KMS-11 (cell line): ENCODE results near the gene CCDC159.

Source experiments
- H2AFZ ChIP-seq: fragments of 200-600 bp; sonication (generic); 2 replicates; pipeline ENCODE4 v1.6.1; 2016; ENCODE audit warnings: antibody characterized with exemption, mixed run types, low read depth
- H3K27ac ChIP-seq: fragments of 200-600 bp; sonication (generic); 2 replicates; pipeline ENCODE4 v1.6.1; 2016; ENCODE audit warnings: mild to moderate bottlenecking, mixed run types
- H3K27me3 ChIP-seq: fragments of 200-600 bp; sonication (generic); 2 replicates; pipeline ENCODE4 v1.6.1; 2017; ENCODE audit warnings: mild to moderate bottlenecking, low read depth, mixed run types, moderate library complexity; ENCODE audit not compliant: insufficient read depth
- H3K36me3 ChIP-seq: fragments of 200-600 bp; sonication (generic); 2 replicates; pipeline ENCODE4 v1.6.1; 2017; ENCODE audit warnings: mild to moderate bottlenecking, mixed run types; ENCODE audit not compliant: insufficient read depth
- H3K4me1 ChIP-seq: fragments of 200-600 bp; sonication (generic); 2 replicates; pipeline ENCODE4 v1.6.1; 2016; ENCODE audit warnings: mild to moderate bottlenecking, low read depth, mixed run types; ENCODE audit not compliant: poor library complexity, severe bottlenecking
- H3K4me2 ChIP-seq: fragments of 200-600 bp; sonication (generic); 2 replicates; pipeline ENCODE4 v1.7.0; 2016; ENCODE audit warnings: mild to moderate bottlenecking, mixed run types
- H3K4me3 ChIP-seq: fragments of 200-600 bp; sonication (generic); IDR thresholded peaks from 2 replicates; pipeline ENCODE4 v1.6.1; 2017; ENCODE audit warnings: low read depth, low read length, mixed read lengths; ENCODE audit not compliant: insufficient read depth
- H3K79me2 ChIP-seq: fragments of 200-600 bp; sonication (generic); 2 replicates; pipeline ENCODE4 v1.6.1; 2016; ENCODE audit warnings: low read depth, mixed run types; ENCODE audit not compliant: insufficient read depth
- H3K9ac ChIP-seq: fragments of 200-600 bp; sonication (generic); 2 replicates; pipeline ENCODE4 v1.6.1; 2016; ENCODE audit warnings: mild to moderate bottlenecking, mixed run types
- H4K20me1 ChIP-seq: fragments of 200-600 bp; sonication (generic); 2 replicates; pipeline ENCODE4 v1.6.1; 2016; ENCODE audit warnings: mild to moderate bottlenecking, mixed run types; ENCODE audit not compliant: insufficient read depth
- CTCF ChIP-seq: fragments of 200-600 bp; sonication (generic); conservative IDR thresholded peaks from 2 replicates; pipeline ENCODE4 v1.6.1; 2017; ENCODE audit warnings: low read depth, mild to moderate bottlenecking, antibody characterized with exemption, low read length, moderate library complexity, mixed read lengths

The CCDC159 gene

DNA sequence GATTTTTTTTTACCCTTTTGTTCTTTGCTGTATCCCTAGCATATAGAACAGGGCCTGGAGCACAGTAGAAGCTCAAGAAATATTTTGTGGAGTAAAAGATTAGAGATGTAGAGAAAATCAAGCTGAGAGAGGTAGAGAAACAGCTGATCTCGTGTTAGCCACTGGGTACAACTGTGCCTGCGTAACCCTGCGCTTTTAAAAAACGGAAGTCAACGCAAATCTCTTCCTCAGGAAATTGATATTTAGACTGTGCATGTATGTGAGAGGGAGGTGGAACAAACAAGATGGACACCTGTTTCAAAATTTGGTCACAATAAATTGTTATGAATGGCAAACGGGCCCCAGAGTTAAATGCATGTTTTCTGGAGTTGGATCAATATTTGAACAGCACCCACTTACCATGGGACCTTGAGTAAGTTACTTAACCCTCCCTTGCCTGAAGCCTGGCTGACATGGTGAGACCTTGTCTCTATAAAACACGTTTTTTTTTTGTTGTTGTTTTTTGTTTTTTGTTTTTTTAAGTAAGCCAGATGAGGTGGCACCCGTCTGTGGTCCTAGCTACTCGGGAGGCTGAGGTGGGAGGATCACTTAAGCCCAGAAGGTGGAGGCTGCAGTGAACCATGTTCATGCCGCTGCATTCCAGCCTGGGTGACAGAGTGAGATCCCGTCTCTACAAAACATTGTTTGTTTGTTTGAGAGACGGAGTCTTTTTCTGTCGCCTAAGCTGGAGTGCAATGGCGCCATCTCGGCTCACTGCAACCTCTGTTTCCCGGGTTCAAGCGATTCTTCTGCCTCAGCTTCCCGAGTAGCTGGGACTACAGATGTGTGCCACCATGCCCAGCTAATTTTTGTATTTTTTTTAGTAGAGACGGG is 41.1 kb downstream of the CCDC159 start:
- Histone ChIP-seq H3K27me3 (no peaks in the 10 kb centered on the region; the same call in 1 of the 2 replicates), H3K4me2 (no peak overlapping the region), H2AFZ (no peak overlapping the region), H3K4me3 (no peak overlapping the region), H3K36me3 (no peaks in the 10 kb centered on the region), H3K4me1 (peaks cover 1% of the 10 kb centered on the region), H3K79me2 (no peaks in the 10 kb centered on the region), H4K20me1 (no peaks in the 10 kb centered on the region), H3K27ac (no peak overlapping the region), H3K9ac (no peak overlapping the region)
- no peak for TF ChIP-seq CTCF

GRCh38 chr19:11390359-11390758 is 44.0 kb downstream of the CCDC159 start:
- H3K27me3 ChIP-seq = peaks cover 6% of the 10 kb centered on the region; the same call in 1 of the 2 replicates
- H3K36me3 ChIP-seq = no peaks in the 10 kb centered on the region
- no peak for TF ChIP-seq CTCF
- H3K27ac ChIP-seq = no peak overlapping the region
- no peak overlapping the region for H3K4me2 ChIP-seq
- H4K20me1 ChIP-seq = no peaks in the 10 kb centered on the region
- no peak overlapping the region for H2AFZ ChIP-seq
- no peaks in the 10 kb centered on the region for H3K4me1 ChIP-seq
- no peak overlapping the region for H3K4me3 ChIP-seq
- H3K79me2 ChIP-seq = no peaks in the 10 kb centered on the region
- H3K9ac ChIP-seq = no peak overlapping the region

GRCh38 chr19:11390933-11391680 is 44.8 kb downstream of the CCDC159 start:
- no peak overlapping the region for H3K9ac ChIP-seq
- H3K4me3 ChIP-seq = no peak overlapping the region
- H3K79me2 ChIP-seq = no peaks in the 10 kb centered on the region
- no peak overlapping the region for H2AFZ ChIP-seq
- no peak overlapping the region for H3K4me2 ChIP-seq
- H3K27ac ChIP-seq = no peak overlapping the region
- TF ChIP-seq CTCF = no peak
- no peaks in the 10 kb centered on the region for H3K36me3 ChIP-seq
- peaks cover 6% of the 10 kb centered on the region; the same call in 1 of the 2 replicates for H3K27me3 ChIP-seq
- H3K4me1 ChIP-seq = no peaks in the 10 kb centered on the region
- no peaks in the 10 kb centered on the region for H4K20me1 ChIP-seq

DNA sequence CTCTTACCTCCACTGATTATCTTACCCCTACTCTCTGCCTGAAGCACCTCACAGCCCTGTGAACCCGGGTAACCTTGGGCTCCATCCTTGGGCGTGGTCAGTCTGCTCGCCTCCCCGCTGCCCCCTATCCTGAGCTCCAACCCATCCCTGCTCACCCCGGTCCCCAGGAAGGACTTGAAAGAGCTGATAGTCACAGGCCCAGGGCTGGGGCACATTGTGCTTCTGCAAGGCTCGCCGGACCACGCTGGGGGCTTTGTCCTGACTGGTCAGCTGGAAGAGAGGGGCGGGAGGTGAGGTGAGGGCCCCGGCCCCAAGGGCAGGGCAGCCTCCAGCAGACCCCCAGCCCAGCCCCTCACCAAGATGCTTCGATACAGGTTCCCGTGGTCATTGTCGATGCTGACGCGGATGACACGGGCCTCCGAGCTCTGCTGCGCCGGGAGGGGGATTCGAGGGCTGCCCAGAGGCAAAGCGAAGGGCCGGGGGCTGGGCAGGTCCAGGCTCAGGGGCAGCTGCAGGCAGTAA is 50.8 kb downstream of the CCDC159 start:
- Histone ChIP-seq H3K4me1 (no peaks in the 10 kb centered on the region), H3K36me3 (no peaks in the 10 kb centered on the region), H3K4me2 (no peak overlapping the region), H4K20me1 (no peaks in the 10 kb centered on the region), H2AFZ (no peak overlapping the region), H3K4me3 (no peak overlapping the region), H3K9ac (no peak overlapping the region), H3K27ac (no peak overlapping the region), H3K27me3 (peaks cover 6% of the 10 kb centered on the region; the same call in 1 of the 2 replicates), H3K79me2 (no peaks in the 10 kb centered on the region)
- no peak for TF ChIP-seq CTCF
